Measurements from ENCODE around the gene TRIM9. TPM values are rescaled to one million over a fixed set of nuclear protein-coding genes. Genes with fewer than 3 reads are reported as not detected.

TRIM9 gene
- total RNA-seq, 1 donor from 2014 or later, result 2.3 TPM

GRCh38 chr14:50967790-50968189 lies 127.1 kb downstream of the TRIM9 start:
- Mint-ChIP-seq H3K9me3 (ENCODE audit: unreplicated experiment) (no peaks in the 10 kb centered on the region), H3K27me3 (ENCODE audit: unreplicated experiment) (no peaks in the 10 kb centered on the region), H3K36me3 (ENCODE audit: low read depth, unreplicated experiment) (peaks cover 4% of the 10 kb centered on the region), H3K4me1 (ENCODE audit: unreplicated experiment) (no peaks in the 10 kb centered on the region), H3K27ac (ENCODE audit: unreplicated experiment) (no peak overlapping the region), H3K4me3 (ENCODE audit: unreplicated experiment) (no peak overlapping the region)
- no peak for DNase-seq (ENCODE audit: low spot score)
- TF ChIP-seq CTCF (IDR thresholded peaks at IDR 0.05; ENCODE audit: unreplicated experiment), result no peak

- Mint-ChIP-seq H3K36me3 (ENCODE audit: low read depth, unreplicated experiment) (no peaks in the 10 kb centered on the region), H3K4me1 (ENCODE audit: unreplicated experiment) (no peaks in the 10 kb centered on the region)
- TF ChIP-seq CTCF (IDR thresholded peaks at IDR 0.05; ENCODE audit: unreplicated experiment), result no peak
These were observed 127.8 kb downstream of the TRIM9 start for GRCh38 chr14:50967103-50967502.

GRCh38 chr14:50964683-50965390 lies 130.1 kb downstream of the TRIM9 start:
- Mint-ChIP-seq H3K4me1 (ENCODE audit: unreplicated experiment) (no peaks in the 10 kb centered on the region), H3K4me3 (ENCODE audit: unreplicated experiment) (no peak overlapping the region), H3K27ac (ENCODE audit: unreplicated experiment) (no peak overlapping the region)

More at GRCh38 chr14:50967103-50967502, 127.8 kb downstream of the TRIM9 start:
- no peaks in the 10 kb centered on the region for H3K9me3 Mint-ChIP-seq (ENCODE audit: unreplicated experiment)
- H3K27me3 Mint-ChIP-seq (ENCODE audit: unreplicated experiment), result no peaks in the 10 kb centered on the region
- no peak for DNase-seq (ENCODE audit: low spot score)
- H3K4me3 Mint-ChIP-seq (ENCODE audit: unreplicated experiment), result no peak overlapping the region
- no peak overlapping the region for H3K27ac Mint-ChIP-seq (ENCODE audit: unreplicated experiment)

GRCh38 chr14:50963919-50964318 lies 131.0 kb downstream of the TRIM9 start:
- Mint-ChIP-seq H3K4me1 (ENCODE audit: unreplicated experiment) (no peaks in the 10 kb centered on the region), H3K27me3 (ENCODE audit: unreplicated experiment) (no peaks in the 10 kb centered on the region), H3K36me3 (ENCODE audit: low read depth, unreplicated experiment) (no peaks in the 10 kb centered on the region), H3K27ac (ENCODE audit: unreplicated experiment) (no peak overlapping the region), H3K9me3 (ENCODE audit: unreplicated experiment) (no peaks in the 10 kb centered on the region), H3K4me3 (ENCODE audit: unreplicated experiment) (no peak overlapping the region)
- TF ChIP-seq CTCF (IDR thresholded peaks at IDR 0.05; ENCODE audit: unreplicated experiment), result no peak
- no peak for DNase-seq (ENCODE audit: low spot score)

More at GRCh38 chr14:50964683-50965390, 130.1 kb downstream of the TRIM9 start:
- DNase-seq (ENCODE audit: low spot score), result no peak
- TF ChIP-seq CTCF (IDR thresholded peaks at IDR 0.05; ENCODE audit: unreplicated experiment), result no peak
- no peaks in the 10 kb centered on the region for H3K36me3 Mint-ChIP-seq (ENCODE audit: low read depth, unreplicated experiment)
- no peaks in the 10 kb centered on the region for H3K27me3 Mint-ChIP-seq (ENCODE audit: unreplicated experiment)
- no peaks in the 10 kb centered on the region for H3K9me3 Mint-ChIP-seq (ENCODE audit: unreplicated experiment)

- TF ChIP-seq CTCF (IDR thresholded peaks at IDR 0.05; ENCODE audit: unreplicated experiment), result no peak
- no peak for DNase-seq (ENCODE audit: low spot score)
- H3K9me3 Mint-ChIP-seq (ENCODE audit: unreplicated experiment), result no peaks in the 10 kb centered on the region
- no peak overlapping the region for H3K4me3 Mint-ChIP-seq (ENCODE audit: unreplicated experiment)
- no peaks in the 10 kb centered on the region for H3K4me1 Mint-ChIP-seq (ENCODE audit: unreplicated experiment)
- no peak overlapping the region for H3K27ac Mint-ChIP-seq (ENCODE audit: unreplicated experiment)
- no peaks in the 10 kb centered on the region for H3K27me3 Mint-ChIP-seq (ENCODE audit: unreplicated experiment)
- H3K36me3 Mint-ChIP-seq (ENCODE audit: low read depth, unreplicated experiment), result no peaks in the 10 kb centered on the region
These were observed 133.2 kb downstream of the TRIM9 start for GRCh38 chr14:50961605-50962221.
